NK-92 (cell line): ENCODE data around the gene AKAP6.
"Not testable (repeated sequence)": the region's sequence is repeated elsewhere in the genome, so short reads cannot be mapped to it uniquely, and the experiment has no call there.

Experiments
- DNase-seq: peaks from one replicate; lab custom pipeline; 2025; ENCODE audit not compliant: unreplicated experiment; lab: John Stamatoyannopoulos, UW

AKAP6 gene

DNA sequence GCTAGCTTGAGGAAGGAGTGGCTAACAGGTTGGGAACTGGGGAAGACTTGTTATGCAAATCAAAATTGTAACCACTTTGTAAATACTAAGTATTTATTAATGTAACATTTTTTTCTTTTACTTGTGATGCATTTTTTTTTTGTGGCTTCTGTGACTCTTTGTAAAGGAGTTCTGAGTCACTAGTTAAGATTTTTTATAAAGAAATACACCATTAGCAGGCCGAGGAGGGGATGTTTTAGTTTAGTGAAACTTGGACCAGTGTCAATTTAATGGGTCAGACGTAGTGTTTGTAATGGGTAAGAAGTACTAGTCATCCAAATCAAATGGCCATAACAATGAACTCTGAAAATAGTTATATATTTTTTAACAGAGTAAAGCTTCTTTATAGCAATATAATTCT, 43.1 kb downstream of the AKAP6 start:
- DNase-seq: no peak

DNA sequence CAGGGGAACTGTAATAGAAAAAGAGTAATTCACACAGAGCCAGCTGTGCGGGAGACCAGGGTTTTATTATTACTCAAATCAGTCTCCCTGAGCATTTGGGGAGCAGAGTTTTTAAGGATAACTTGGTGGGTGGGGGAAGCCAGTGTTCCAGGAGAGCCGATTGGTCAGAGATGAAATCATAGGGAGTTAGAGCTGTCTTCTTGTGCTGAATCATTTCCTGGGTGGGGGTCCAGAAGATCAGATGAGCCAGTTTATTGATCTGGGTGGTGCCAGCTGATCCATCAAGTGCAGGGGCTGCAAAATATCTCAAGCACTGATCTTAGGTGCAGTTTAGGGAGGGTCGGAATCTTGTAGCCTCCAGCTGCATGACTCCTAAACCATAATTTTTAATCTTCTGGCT, 44.1 kb downstream of the AKAP6 start:
- DNase-seq: not testable (repeated sequence)

DNA sequence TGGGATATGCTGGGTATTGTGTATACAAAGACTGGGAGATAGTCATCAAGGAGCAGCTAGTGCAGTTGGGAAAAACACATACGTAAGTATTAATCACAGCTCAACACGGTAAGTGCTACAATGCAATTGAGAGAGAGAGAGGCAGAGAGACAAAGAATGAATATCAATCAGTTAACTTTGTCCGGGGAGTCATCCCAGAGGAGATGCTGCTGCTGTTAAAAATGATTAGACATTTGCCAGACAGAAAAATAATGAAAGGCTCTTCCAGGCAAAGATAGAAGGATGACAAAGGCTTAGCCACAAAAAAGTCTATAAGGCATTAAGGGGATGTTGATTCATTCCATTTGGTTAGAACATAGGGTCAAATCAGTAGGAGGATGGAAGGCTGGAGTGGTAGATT, 45.1 kb downstream of the AKAP6 start:
- no peak for DNase-seq

- DNase-seq: no peak
These were observed 46.6 kb downstream of the AKAP6 start for GRCh38 chr14:32375663-32376062.

DNA sequence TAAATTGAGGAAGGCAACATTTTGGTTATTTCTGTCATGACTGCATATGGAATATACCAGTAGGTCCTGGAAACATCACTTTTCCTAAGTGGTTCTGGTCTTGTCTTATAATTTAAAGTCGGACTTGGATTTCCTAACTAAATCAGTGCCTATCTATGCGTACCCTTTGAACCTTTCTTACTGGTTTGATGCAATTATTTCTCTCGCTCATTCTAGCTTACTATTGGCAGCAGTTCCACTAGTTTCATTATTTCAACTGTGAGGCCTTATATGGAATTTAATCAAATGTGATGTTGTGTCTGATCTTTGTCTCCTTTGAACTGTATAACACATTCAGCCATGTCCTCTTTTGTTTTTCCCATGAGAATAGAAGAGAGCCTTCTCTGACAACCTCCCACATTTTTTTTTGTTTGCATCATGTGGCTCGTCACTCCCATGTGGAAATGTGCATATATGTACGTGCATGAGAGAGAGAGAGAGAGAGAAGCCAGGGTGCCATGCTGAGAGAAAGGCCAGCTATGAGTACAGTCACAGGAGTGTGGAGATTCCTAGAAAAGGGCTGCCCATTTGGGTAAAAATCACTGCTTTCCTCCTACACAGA, 48.0 kb downstream of the AKAP6 start:
- no peak for DNase-seq

DNA sequence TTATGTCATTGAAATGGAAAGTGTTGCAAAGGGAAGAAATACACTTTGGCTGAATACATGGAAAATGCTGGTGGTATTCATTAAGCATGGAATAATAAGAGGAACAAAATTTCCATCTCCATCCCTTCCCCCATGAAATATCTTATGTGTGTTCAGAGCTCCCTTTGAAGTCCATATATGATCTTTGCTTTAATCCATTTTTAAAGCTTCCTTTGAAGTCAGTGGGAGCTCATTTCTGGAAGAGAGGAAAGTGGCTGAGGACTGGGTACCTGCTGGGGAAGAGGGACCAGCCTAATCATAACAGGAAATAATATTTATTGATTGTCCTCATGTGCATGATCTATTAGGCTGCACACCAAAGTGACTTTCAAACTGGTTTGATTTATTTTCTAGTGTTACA, 49.2 kb downstream of the AKAP6 start:
- no peak for DNase-seq

DNA sequence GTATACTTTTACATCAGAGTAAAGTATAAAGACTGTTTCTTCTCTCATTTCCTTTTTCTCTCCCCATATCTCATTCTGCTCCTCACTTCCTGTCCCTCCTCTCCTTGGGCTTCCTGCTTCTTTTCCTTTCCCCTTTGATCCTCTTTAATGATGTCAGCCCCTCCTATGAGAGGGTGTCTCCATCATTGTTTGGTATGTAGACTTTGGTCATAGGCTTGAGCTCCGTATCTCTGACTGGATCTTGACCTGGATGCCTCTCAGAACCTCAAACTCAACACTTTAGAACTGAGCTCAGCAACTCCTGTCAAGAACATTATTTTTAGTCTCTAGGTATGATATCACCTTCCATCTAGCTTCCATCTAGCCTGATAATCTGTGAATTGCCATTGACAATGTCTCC, 50.3 kb downstream of the AKAP6 start:
- no peak for DNase-seq

GRCh38 chr14:32381869-32382268, 52.8 kb downstream of the AKAP6 start:
- DNase-seq: no peak

- DNase-seq: no peak
These were observed 53.6 kb downstream of the AKAP6 start for GRCh38 chr14:32382704-32383103.

DNA sequence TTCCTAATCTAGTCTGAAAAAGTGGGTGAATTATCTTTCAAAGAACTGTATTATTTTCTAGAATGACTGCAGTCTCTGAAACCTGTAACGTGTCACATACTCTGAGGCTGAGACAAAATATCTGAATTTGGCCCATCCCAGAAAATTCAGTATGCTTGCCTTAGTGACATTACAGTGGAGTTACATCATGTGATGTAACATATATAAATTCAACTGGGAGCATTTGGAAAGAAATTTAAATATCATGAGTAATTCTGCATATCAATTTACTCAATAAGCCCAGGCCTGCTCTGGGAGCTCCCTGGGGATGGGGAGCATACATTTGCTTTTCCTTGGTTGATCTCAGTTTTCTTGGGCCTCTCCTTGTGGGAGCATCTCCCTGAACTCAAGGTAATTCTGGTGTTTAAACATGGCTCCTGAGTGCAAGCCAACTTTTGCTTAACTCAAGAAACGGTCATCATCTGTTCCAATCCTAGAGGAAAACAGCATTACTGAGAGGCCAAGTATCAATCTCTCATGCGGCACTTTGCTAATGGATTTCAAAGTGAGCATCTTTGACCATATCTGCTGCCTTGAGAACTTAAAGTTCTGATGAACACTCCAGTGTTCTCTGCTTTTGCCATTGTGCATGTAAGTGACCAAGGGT, 54.4 kb downstream of the AKAP6 start:
- no peak for DNase-seq

DNA sequence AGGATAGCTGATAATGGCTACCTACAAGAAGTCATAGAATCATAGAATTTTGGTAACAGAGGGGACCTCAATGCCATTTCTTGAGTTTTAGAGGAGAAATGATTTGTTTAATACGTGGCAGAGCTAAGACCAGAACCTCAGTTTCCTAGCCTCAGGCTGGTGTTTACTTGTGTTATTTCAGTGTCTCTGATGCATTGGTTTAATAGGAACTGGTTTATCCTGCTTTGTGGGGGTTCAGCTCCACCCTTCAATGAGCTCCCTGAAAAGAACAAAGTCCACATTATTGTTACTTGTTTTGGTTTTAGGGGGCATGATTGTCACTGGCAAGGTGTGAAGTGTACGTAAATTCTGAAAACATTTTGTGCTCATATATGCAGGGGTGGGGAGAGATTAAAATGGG, 55.4 kb downstream of the AKAP6 start:
- DNase-seq: no peak

DNA sequence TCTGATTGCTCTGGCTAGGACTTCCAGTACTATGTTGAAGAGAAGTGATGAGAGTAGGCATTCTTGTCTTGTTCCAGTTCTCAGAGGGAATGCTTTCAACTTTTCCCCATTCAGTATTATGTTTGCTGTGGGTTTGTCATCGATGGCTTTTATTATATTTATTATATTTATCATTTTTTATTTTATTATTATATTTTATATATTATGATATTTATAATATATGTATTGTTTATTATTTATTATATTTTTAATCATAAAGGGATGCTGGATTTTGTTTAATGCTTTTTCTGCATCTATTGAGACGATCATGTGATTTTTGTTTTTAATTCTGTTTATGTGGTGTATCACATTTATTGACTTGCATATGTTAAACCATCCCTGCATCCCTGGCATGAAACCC, 58.2 kb downstream of the AKAP6 start:
- DNase-seq: not testable (repeated sequence)

DNA sequence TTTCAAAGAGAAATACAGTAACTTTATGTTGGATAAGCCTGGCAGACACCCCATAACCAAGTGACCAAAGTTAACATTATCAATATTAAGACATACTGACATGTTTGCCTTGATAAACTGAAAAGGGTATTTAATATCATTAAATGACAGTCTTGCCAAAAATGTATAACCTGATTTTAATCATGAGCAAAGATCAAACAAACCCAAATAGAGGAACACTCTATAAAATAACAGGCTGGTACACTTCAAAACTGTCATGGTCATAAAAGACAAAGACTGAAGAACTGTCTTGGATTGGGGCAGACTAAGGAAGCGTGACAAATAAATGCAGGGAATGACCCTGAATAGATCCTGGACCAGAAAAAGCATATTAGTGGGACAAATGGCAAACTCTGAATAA, 64.0 kb downstream of the AKAP6 start:
- no peak for DNase-seq

GRCh38 chr14:32394038-32394437, 64.9 kb downstream of the AKAP6 start:
- DNase-seq: no peak

DNA sequence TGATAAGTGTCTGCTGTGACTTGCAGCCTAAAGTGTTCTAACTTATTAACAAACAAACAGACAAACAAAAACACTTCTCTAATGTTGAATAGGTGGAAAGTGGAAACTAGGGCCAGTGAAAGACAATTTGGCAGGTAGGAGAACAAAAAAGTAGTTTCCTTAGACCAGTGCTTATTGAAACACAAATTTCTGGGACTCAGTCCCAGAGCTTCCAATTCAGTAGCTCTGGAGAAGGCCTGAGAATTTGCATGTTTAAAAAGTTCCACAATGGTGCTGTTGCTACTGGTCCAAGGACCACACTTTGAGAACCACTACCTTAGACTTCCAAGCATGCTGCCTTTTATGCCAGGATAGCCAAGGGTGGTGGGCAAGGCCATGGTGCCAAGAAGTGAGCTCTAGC, 67.8 kb downstream of the AKAP6 start:
- no peak for DNase-seq

DNA sequence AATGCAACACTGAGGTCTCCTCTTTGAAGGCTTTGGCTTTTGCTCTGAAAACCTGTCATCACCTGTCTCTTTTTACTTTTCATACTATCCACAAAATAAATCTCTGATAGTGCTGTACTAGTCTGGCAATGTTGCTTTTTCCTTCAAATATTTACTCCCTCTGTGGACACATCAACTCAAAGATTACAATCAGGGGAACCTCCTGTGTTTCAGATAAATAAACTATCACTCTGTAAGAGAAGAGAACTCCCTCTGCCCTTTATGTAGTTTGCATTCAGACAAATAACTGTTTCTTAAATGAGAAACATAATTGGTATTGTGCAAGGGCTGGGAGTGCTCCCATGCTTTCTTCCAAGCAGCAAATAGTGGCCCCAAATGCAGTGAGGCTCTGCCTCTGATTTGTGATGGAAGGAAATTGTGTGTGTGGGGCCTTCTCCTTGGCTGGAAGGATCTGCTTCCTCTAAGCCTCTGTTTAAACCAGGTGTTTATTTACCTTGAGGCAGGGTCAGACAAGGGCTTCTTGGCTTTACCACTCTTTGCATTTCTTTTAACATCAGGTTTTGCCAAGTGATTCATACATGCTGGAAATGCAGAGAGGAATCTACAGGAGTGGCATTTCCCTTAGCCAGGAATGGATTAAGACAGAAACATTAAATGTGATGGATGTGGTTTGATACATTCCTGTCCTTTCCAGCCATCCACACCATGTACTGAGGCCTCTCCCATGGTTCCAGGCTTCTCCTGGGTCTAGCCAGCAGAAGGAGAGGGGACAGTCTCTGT, 69.0 kb downstream of the AKAP6 start:
- no peak for DNase-seq

- no peak for DNase-seq
These were observed 70.8 kb downstream of the AKAP6 start for GRCh38 chr14:32399920-32400319.

- no peak for DNase-seq
These were observed 71.4 kb downstream of the AKAP6 start for GRCh38 chr14:32400480-32400879.

DNA sequence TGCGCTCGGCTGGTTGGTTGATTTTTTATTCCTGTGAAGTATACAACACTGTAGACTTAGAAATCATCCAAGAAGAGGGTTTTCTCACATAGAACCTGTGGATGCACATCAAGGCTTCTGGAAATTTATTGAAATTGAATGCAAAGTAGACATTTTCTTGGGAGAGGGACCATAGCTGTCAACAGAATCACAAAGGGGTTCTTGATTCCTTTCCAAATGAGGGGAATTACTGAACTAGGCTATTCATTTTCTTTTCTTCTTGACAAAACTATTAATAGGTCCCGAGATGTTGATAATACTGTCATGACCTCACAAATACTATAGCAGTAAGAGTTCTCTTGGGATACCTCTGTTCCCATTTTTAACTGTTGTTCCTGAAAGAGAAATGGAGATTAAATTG, 73.9 kb downstream of the AKAP6 start:
- DNase-seq: no peak

DNA sequence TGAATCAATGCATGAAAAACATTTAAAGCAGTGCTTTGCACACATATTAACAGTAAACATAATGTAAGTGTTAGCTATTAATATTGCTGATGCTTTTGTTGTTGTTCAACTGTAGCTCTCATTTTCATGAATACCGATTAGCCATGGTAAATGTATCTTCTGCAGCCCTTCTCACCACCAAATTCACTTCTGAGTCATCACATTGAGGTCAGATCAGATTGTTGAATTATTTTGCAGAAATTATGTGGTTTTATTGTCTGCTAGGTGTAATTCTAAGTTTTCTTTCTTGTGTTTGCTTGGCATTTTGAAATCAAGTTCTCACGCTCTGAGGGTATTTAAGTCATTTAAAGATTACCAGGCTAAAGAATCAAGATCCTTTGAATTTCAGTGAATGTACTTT, 74.6 kb downstream of the AKAP6 start:
- DNase-seq: no peak

DNA sequence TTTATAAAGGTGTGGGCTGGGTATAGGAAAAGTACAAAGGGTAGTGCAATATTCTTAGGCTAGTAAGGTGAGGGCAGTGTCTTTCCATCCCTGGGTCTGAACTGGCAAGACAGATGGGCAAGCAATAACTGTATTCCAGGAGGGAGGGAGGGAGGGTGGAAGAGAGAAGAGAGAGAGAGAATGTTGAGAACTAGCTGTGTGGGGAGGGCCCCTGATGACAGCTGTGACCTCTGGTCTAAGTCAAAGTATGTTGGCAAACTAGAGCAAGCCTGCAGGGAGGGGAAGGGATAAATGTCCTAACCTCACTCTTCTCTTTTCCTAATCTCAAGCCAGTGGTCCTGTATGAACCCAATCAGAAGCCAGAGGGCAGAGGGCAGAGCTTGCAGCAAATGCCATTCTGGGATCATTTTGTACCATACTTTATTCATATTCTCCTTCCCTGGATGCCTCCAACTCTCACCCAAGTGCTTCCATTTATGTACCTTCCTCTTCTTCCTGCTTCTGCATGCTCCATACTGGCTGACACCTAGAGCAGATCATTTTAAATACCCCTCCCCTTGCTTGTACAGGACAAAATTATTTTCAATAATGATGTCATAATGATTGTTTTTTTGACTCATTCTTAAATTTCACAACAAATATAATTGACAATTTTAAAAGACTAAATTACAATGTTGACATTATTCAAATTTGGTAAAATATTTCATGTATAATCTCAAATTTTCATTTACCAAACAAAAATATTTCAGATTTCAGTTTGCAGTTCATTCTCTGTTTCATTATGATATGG, 75.9 kb downstream of the AKAP6 start:
- no peak for DNase-seq

DNA sequence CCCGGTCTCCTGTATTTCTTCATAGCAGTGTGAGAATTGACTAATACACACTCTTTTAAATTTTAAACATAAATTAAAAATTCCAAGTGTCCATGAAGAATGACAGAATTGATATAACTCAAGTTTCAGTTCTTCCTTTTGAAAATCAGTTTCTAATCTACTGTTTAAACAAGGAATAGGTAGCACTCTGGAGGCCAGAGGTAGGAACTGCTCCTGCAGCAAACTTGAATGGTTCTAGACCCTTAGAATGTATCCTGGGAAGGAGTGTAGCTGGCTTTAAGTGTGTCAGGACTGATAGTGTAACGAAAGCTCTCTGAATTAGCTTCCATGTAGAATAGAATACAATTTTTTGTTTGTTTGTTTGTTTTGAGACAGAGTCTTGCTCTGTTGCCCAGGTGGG, 76.8 kb downstream of the AKAP6 start:
- no peak for DNase-seq
